Astrocyte of the cerebellum (primary cell): Measurements from ENCODE around the gene EIF2S2.
A peak's percentile ranks its signal among the peaks of the same experiment; 100 is the strongest.

Source experiments
- DNase-seq: peaks from one replicate; pipeline ENCODE4 v3.0.0-alpha.2; 2011; ENCODE audit warnings: low read depth
- H3K4me3 ChIP-seq: 2 replicates; pipeline ENCODE4 v1.5.1; 2011; ENCODE audit warnings: mild to moderate bottlenecking, low read depth, low read length, moderate library complexity
- CTCF ChIP-seq: IDR thresholded peaks from 2 replicates; pipeline ENCODE4 v1.5.1; 2012; ENCODE audit warnings: low read length, low read depth, moderate library complexity, mild to moderate bottlenecking; ENCODE audit errors: missing control alignments
- in situ Hi-C: cut with HindIII; loops from 2 replicates; pipeline ENCODE4 v1.10.0; 2017; ENCODE audit warnings: low sequenced_read_pairs

Gene EIF2S2

GRCh38 chr20:34074101-34074760 lies 37.8 kb downstream of the EIF2S2 start:
- in situ Hi-C loops = loop anchor here (5.0 kb wide), 1 partner anchor 33 kb away; no protein-coding TSS in a partner anchor
- no peak for DNase-seq
- H3K4me3 ChIP-seq = no peak overlapping the region
- no peak for TF ChIP-seq CTCF

GRCh38 chr20:34072778-34073177 lies 39.3 kb downstream of the EIF2S2 start:
- no peak for TF ChIP-seq CTCF
- in situ Hi-C loops = loop anchor here (5.0 kb wide), 1 partner anchor 35 kb away; no protein-coding TSS in a partner anchor
- no peak for DNase-seq
- no peak overlapping the region for H3K4me3 ChIP-seq

DNA sequence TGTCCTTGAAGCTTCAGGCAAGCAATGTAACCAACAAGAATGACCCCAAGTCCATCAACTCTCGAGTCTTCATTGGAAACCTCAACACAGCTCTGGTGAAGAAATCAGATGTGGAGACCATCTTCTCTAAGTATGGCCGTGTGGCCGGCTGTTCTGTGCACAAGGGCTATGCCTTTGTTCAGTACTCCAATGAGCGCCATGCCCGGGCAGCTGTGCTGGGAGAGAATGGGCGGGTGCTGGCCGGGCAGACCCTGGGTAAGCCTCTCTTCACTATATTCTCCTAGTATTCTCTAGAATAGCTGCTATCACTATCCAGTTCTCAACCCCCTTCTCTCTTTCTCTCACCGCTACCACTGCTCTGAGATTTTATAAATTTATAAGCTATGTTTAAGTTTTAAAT lies 40.0 kb downstream of the EIF2S2 start:
- no peak for DNase-seq
- H3K4me3 ChIP-seq = no peak overlapping the region
- no peak for TF ChIP-seq CTCF
- in situ Hi-C loops = loop anchor here (5.0 kb wide), 1 partner anchor 35 kb away; no protein-coding TSS in a partner anchor

GRCh38 chr20:34070859-34071258 lies 41.2 kb downstream of the EIF2S2 start:
- no peak for DNase-seq
- no peak overlapping the region for H3K4me3 ChIP-seq
- no peak for TF ChIP-seq CTCF
- in situ Hi-C loops = loop anchor here (5.0 kb wide), 1 partner anchor 36 kb away; no protein-coding TSS in a partner anchor

DNA sequence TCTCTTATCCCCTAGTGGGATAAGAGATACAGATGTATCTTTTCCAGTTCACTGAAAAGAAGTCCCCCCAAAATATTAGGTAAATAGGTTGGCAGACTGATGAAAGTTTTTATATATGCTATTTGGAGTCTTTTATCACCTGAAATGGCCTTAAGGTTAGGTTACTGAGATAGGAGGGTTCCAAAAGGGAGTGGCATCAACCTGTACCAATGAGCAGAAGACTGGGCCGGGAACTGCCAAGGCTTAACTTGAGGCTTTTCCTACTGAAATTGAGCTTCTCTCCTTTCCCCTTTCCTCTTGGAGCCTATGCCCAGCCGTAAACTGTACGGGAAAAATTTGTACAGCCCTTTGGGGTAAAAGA lies 42.0 kb downstream of the EIF2S2 start:
- in situ Hi-C loops = loop anchor here (5.0 kb wide), 1 partner anchor 37 kb away; no protein-coding TSS in a partner anchor
- no peak overlapping the region for H3K4me3 ChIP-seq
- DNase-seq = no peak
- TF ChIP-seq CTCF = no peak

- peak; percentile 84 for DNase-seq
- H3K4me3 ChIP-seq = no peak overlapping the region
- in situ Hi-C loops = loop anchor here (5.0 kb wide), 1 partner anchor 38 kb away; no protein-coding TSS in a partner anchor
- TF ChIP-seq CTCF = peak; percentile 83
Measured at GRCh38 chr20:34069341-34070078, 42.5 kb downstream of the EIF2S2 start.
